Measurements from ENCODE around the gene CYP1A2. TPM values are rescaled to one million over a fixed set of nuclear protein-coding genes. Genes with fewer than 3 reads are reported as not detected.
A peak's percentile ranks its signal among the peaks of the same experiment; 100 is the strongest.
"Not testable (repeated sequence)": the region's sequence is repeated elsewhere in the genome, so short reads cannot be mapped to it uniquely, and the experiment has no call there.

The CYP1A2 gene, protein sequence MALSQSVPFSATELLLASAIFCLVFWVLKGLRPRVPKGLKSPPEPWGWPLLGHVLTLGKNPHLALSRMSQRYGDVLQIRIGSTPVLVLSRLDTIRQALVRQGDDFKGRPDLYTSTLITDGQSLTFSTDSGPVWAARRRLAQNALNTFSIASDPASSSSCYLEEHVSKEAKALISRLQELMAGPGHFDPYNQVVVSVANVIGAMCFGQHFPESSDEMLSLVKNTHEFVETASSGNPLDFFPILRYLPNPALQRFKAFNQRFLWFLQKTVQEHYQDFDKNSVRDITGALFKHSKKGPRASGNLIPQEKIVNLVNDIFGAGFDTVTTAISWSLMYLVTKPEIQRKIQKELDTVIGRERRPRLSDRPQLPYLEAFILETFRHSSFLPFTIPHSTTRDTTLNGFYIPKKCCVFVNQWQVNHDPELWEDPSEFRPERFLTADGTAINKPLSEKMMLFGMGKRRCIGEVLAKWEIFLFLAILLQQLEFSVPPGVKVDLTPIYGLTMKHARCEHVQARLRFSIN
- polyA plus RNA-seq (ENCODE audit: insufficient read length) = not detected

DNA sequence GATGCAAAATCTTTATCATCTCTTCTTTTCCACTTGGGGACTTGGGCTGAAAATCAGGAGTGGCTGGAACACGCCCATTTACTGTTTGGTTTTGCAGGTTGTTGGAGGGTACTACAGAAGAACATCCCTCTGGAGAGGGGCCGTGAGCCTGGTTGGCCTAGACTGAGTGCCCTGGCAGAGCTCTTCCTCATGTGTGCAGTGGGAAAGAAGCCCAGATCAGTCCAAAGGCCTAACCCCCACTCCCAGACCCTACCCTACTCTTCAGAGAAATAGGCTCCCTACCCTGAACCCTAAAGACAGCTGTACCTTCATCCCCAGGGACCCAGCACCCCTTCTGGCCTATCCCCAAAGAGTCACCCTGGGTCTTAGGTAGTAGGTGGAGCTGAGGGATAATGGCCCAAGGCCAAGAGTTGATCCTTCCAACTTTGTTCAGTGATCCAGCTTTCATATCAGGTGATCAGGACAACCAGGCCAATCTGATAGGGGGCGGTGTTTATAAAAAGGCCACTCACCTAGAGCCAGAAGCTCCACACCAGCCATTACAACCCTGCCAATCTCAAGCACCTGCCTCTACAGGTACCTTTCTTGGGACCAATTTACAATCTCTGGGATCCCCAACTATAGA lies at the start of gene CYP1A2:
CYP1A2 (plus strand) TSS at position 524 of the 625 bp plus-strand sequence. CDS start 894 bp downstream, outside the sequence.
- no peak for DNase-seq

DNA sequence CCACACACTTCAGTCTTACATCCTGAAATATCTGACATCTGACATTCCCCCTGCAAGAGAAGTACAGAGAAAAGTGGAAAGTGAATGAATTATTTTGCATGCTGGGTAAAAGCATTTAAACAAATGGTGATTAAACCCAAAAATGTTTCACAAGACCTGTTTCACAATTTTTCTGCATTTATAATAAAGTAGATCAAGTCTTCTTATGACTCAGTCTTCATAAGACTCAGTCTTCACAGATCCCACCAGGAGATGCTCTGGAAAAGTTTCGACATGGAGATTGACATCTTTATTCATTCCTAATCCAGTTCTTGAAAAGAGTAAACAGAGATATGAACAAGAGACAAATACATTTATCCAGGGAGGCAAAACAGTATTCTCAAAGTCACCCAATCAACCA lies 39.6 kb upstream of the CYP1A2 start:
- DNase-seq = no peak

DNA sequence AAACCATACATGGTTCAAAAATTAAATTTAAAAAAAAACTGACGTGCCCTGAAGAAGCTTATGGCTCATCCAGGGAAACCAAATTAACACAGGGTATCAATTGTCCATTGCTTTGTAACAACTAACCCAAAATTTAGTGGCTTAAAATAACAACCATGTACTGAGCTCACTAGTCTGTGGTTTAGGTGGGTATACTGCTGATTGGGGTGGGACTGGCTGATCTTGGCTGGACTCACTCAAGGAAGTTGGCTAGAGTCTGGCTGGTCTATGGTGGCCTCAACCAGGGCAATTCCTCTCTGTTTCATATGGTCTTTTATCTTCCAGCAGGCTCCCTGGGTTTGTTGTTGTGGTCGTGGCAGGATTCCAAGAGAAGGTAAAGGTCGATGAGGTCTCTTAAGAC lies 38.8 kb upstream of the CYP1A2 start:
- DNase-seq = no peak

DNA sequence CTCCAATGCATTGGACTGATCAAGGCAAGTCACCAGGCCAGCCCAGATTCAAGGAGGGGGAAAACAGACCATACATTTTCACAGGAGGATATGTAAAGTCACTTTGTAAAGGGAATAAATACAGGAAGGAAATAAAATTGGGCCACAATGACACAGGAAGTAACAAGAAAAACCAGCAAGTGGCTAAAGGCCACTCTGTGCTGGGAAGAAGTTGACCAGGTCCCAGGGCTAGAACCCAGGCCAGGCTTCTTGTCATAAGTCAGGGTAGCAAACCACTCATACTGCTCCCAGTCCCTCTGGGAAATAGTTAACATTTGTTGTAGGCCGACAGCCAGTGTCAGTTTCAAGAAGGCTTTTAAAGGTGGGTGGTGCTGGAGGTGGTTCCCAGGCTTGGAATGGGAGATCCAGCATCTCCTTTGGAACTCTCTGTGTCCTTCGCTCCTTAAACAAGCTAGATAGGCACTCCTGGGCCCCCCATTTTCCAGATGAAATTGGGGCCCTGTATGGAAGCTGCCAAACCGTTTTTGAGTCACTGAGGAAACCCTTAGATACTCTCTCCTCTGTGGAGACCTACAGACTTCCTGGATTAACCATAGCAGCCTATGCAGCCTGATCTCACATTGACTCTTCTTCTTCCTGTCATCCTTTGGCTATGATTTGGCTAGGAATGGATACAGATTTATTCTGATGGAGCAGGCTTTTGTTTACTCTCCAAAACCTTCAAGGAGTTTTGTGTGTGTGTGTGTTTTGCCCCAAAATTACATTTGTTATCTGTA lies 38.1 kb upstream of the CYP1A2 start:
- DNase-seq = no peak

DNA sequence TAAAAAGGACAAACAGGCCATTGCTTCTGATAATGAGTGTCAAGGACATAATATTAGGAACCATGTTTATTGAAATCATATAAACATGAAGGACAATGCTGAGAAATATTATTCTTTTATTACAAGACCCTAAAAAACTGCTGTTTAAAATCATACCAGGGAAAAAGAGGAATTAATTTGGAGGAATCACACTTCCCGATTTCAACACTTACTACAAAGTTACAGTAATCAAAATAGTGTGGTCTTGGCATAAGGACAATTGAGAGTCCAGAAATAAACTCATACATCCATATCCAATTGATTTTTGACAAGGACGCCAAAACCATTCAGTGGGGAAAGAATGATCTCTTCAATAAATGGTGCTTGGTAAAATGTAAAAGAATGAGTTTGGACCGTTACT lies 36.3 kb upstream of the CYP1A2 start:
- no peak for DNase-seq

DNA sequence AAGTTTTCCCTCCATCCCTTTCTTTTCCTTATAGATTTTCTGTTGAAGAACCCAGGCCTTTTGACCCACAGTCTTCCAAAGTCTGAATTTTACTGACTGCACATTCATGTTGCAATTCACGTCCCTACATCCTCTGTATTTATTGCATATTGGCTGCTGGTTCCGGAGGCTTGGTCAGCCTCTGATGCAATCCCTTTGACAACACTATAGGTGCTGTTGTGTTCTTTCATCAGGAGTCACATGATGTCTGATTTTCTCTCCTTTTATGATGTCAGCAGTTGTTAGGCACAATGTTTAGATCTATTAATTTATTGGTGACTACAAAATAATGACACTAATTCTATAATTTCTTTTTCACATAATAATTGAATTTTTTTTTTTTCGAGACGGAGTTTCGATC lies 32.0 kb upstream of the CYP1A2 start:
- DNase-seq = no peak

DNA sequence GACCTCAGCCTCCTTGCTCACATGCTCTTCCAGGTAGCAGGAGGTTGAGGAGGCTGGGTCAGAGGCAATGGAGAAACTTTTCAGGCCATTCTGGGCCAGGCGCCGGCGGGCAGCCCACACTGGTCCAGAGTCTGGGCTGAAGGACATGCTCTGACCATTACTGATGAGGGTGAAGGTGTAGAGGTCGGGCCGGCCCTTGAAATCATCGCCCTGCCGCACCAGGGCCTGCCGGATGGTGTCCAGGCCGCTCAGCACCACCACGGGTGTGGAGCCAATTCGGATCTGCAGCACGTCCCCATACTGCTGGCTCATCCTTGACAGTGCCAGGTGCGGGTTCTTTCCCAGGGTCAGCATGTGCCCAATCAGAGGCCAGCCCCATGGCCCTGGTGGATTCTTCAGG lies 26.1 kb upstream of the CYP1A2 start:
- DNase-seq = no peak

DNA sequence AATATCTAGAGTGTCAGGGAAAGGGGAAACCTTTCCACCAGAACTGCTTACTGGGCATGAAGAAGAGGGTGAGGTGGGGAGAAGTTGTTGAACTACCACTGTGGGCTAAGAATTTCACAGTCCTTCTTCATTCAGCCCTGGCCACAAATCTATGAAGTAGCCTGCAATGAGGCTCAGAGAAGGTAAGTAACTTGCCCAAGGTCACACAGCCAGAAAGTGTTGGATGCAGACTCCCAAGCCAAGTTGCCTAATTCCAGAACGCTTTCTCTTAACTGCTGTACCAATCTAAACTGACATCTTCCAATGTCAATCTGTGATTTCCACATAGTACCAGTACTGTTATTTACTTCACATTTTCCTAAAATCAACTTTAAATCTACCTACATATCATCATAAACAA lies 25.5 kb upstream of the CYP1A2 start:
- DNase-seq = no peak

DNA sequence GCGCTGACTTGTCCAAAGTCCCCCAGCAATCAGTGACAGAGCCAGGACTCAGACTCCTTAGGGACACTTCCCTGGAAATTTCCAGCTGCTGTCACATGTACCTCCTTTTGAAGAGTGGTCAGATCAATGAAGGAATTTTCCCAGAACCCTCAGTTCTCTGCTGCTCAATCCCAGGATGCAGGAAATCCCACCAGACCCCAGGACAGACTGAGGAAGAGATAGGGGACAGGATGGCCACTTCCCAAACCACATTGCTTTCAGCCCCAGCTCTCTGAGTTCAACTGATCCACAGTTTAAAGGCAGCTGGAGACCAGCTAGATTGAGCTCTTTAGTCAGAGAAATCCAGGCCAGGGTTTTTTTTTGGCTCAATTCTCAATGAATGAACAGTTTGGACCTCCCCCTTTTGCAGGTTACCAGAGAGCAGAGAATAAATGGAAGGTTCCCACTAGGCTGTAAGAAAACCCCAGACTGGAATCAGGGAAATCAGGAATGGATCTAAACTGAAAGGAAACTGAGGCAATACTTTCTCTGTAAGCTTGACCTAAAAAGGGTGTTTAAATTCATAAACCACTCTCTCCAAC lies 24.8 kb upstream of the CYP1A2 start:
- DNase-seq = peak; percentile 37

DNA sequence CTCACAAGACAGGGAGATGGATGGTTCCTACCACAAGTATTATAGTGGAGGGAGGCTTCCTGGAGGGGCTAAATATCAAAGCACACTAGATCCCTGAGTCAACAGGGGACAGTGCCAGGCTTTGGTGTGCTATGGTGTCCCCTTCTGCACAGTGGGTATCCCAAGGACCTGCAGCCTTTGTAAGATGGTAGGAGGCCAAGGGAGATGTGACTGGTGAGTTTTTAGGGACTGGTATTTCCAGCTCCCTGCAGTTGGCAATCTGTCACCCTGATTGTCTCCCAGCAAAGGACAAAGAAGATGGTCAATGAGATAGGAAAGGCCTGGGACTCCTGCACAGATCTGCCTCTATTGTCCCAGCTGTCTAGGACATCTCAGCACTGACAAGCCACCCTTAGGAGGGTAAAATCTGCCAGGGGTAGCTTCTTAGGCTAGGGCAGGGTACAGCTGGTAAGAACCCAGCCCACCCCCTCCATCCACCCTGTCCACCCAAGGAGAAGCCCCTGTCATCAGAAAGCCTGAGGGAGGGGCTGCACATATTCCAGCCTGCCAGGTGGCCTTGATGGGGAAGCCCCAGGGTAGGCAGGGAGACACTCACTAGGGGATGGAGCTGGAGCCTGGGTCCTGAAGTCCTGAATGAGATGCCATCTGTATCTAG lies 23.9 kb upstream of the CYP1A2 start:
- DNase-seq = no peak

DNA sequence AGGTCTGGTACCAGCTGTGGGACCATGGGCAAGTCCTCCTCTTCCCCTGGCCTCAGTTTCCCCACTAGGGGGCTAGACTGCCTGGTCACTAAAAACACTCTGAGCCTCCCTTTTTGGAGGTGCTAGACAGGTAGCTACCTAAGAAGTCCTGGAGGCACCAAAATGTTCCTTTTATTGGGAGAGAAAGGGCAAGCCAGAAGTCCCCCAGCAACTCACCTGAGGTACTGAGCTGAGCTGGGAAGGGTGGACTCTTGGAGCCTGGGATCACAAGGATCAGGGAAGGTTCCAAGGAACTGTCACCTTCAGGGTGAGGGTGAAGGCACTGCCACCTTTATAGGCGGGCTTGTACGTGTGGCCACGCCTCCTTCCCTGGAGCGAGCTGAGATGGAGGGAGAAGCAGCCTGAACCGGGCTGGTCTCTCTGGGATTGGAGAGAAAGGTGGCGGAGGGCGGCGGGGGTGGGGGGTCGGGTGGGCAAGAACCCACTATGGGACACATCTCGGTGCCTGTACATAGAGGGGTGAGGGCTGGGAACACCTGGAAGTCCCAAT lies 23.3 kb upstream of the CYP1A2 start, which contains the start of gene CYP1A1:
CYP1A1 (minus strand) TSS at position 304 of the 550 bp plus-strand sequence. CDS start 2,431 bp downstream, outside the sequence.
- DNase-seq = no peak

DNA sequence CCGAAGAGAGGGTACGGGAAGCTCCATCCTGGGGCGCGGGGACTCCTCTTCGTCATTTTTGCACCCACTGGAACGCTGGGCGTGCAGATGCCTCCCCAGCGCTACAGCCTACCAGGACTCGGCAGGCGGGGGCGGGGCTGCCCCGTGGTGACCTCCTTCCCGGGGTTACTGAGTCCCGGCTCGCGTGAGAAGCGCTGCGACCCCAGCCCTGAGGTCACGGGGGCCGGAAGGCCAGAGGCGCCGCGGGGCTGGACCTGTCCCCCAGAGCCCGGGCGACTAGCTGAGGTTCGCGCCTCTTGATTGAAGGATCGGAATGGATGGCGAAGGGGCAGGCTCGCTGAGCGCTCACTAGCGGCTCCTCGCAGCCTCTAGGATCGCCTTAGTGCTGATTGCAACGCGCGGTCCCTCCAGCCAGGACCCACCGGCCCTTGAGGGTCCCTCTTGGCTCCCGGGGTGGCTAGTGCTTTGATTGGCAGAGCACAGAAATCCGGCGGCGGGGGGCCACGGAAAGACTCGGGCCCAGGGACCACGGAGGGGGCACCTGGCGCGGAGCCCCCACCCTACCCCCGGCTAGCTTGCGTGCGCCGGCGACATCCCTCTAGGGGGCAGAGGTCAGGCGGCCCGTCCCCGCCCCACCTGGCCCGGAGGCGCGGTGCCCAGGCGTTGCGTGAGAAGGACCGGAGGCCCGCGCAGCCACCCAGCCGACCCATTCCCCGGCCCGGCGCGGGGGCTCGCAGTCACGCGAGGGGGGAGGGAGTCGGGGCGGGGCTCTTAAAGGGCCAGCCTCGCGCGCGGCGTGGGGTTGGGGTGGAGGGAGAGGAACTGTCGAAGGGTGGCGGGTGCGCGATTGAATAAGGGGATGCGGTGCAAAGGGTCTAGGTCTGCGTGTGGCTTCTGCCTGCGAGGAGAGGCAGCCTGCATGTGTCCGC lies 22.5 kb upstream of the CYP1A2 start:
- no peak for DNase-seq

DNA sequence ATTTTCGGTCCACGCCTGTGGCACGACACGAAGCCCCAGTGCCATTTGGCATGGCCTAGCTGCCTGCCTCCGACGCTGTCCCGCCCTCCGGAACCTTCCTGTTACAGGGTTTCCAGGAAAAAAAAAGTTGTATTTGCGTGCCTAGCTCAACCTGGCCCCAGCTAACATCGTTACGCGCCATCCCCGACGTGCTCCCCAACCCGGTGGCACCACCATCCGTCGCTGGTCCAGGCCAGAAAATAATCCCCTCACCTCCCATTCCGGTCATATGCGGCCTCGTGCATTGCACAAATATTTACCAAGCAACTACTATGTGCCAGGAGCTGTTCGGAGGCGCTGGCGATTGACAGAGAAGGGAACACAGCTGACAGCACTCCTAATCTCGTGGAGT lies 21.9 kb upstream of the CYP1A2 start:
- no peak for DNase-seq

DNA sequence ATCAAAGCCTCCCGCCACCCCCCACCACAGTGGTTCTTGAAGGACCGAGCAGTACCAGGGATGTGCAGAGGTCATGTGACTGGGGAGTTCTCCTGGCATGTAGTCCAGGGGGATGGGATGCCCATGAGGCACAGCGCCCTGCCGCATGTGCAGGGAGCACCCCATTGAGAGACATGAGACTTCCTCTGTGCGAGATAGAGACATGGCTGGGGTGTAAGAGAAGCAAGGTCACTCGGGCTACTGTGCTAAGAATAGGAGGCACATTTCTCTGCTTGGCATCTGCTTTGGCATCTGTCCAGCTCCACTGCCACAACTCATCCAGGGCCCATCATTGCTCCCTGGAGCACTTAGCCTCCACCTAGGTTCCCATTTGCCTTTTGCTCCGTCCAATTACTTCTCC lies 20.9 kb upstream of the CYP1A2 start:
- DNase-seq = no peak

DNA sequence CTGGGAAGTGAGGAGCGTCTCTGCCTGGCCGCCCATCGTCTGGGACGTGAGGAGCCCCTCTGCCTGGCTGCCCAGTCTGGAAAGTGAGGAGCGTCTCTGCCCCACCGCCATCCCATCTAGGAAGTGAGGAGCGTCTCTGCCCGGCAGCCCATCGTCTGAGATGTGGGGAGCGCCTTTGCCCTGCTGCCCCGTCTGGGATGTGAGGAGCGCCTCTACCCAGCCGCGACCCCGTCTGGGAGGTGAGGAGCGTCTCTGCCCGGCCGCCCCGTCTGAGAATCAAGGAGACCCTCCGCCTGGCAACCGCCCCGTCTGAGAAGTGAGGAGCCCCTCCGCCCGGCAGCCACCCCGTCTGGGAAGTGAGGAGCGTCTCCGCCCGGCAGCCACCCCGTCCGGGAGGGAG lies 19.9 kb upstream of the CYP1A2 start:
- DNase-seq = not testable (repeated sequence)

DNA sequence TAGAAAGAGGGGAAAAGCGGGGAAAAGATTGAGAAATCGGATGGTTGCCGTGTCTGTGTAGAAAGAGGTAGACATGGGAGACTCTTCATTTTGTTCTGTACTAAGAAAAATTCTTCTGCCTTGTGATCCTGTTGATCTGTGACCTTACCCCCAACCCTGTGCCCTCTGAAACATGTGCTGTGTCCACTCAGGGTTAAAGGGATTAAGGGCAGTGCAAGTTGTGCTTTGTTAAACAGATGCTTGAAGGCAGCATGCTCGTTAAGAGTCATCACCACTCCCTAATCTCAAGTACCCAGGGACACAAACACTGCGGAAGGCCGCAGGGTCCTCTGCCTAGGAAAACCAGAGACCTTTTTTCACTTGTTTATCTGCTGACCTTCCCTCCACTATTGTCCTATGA lies 19.3 kb upstream of the CYP1A2 start:
- DNase-seq = not testable (repeated sequence)

DNA sequence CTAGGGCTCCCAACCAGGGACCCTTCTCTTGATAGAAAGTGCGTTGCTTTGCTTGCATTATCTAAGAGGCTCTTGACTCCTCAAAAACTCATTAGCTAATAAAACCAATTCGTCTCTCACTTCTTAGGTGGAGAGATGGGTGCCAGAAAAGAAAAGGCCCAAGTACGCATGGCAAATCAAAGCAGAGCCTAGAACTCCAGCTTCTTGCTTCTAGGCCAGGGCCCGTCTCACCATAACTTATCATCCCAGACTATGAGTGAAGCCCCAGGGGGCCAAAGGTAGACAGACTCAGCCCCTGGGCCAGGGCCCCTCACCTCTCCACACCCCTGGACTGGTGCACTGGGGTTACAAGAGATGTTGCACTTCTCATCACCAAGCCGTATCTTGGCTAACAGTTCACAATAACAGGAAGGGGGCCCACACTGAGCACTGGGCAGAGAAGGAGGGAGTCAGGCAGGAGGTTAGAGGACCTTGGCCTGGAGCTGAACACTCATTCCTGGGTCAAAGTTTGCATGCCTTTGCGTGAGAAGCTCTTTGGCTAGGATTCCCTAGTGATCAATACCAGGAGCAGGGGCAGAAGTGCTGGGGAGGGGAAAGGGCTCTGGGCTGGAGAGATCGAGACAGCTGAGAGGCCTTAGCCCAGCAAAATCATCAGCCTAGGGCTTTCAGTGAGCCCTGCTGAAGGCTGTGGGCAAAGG lies 17.9 kb upstream of the CYP1A2 start:
- DNase-seq = no peak

DNA sequence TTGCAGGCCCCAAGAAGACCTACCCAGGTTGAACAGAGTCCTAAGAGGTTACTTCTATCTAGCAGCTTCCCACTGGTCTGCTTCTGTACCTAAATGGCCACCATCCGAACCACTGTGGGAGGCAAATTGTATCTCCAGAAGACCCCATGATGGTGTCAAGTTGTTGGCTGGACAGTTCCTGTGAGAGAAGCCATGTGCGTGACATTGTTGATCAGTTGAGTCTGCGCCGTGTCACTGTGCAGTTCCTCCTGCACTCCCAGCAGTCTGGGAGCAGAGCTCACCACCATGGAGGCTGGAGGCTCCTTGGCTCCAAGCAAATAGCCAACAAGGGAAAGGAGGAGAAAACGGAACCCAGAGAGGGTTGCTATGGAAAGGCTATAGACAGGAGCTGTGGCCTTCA lies 15.8 kb upstream of the CYP1A2 start:
- no peak for DNase-seq

DNA sequence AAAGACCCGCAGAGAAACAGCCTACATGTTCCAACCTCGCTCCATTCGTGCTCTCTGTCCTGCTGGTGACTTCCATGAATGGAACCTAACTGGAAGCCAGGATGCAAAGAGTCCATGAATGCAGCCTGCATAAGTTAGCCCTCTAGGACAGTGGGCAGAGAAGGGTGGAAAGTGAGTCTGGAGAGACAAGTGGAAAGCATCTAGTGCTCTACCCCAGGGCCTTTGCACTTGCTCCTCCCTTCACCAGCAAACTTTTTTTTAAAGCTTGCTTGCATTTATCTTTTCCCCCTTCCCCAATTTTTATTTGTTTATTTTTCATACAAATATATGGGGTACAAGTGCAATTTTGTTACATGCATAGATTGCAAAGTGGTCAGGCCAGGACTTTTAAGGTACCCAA lies 15.4 kb upstream of the CYP1A2 start:
- no peak for DNase-seq

DNA sequence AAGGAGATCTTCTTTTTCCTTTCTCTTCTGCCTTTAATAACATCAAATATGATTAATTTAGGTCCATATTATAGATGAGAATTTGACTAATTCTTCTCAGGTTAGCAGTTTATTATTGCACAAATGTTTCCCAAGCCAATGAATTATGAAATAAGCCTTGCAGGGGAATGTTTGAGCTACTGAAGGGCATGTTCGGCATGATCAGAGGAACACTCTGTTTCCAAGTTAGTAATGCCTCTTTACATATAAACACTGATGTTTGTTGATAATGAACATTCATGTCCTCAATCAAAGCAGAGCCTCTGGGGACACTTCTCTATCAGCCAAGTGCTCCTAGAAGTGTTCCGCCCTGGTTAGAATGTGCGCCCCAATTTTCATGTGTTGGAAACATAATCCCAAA lies 13.3 kb upstream of the CYP1A2 start:
- no peak for DNase-seq
